Caco-2 (cell line): Measurements from ENCODE around the gene HMGB1. TPM values are rescaled to one million over a fixed set of nuclear protein-coding genes. Genes with fewer than 3 reads are reported as not detected.

Experiments
- BruUV-seq: library from RNA; stranded (reverse); fragments of 400-500 nt; replicated peaks from 2 replicates; lab custom pipeline; 2021; lab: Mats Ljungman, UMichigan
- CTCF ChIA-PET: fragments of 300-600 bp; sonication (Branson Sonifier 250); formaldehyde crosslinking; loops from one replicate; lab custom pipeline; 2022; ENCODE audit warnings: antibody characterized with exemption; lab: Charles Lee
- POLR2A ChIA-PET: fragments of 300-600 bp; sonication (Branson Sonifier 250); formaldehyde crosslinking; loops from one replicate; lab custom pipeline; 2022; ENCODE audit warnings: antibody characterized with exemption; lab: Charles Lee
- DNase-seq, 2 experiments: peaks; one replicate each; pipeline versions ENCODE4 v3.0.0 to v3.0.0-alpha.2; 2020 to 2022
- H3K27me3 ChIP-seq: replicated peaks from 2 replicates; pipeline ENCODE4 v1.6.0; 2011; ENCODE audit warnings: low read length; ENCODE audit not compliant: control insufficient read depth, insufficient read depth
- H3K36me3 ChIP-seq: 2 replicates; pipeline ENCODE4 v1.5.1; 2011; ENCODE audit warnings: low read length; ENCODE audit not compliant: control insufficient read depth, insufficient read depth
- H3K4me1 ChIP-seq: fragments of 250-450 bp; sonication (Bioruptor Pico); 2 replicates; pipeline ENCODE4 v1.5.1; 2020; ENCODE audit warnings: mild to moderate bottlenecking
- H3K4me3 ChIP-seq: 2 replicates; pipeline ENCODE4 v1.5.1; 2011; ENCODE audit warnings: low read depth, mild to moderate bottlenecking, control low read depth, low read length
- H3K9me3 ChIP-seq: fragments of 250-450 bp; sonication (Bioruptor Pico); 2 replicates; pipeline ENCODE4 v1.5.1; 2020; ENCODE audit warnings: mild to moderate bottlenecking, moderate library complexity
- H3K27ac Mint-ChIP-seq: one replicate; pipeline ENCODE4 v1.8.0; 2022; ENCODE audit warnings: mixed read lengths; ENCODE audit not compliant: unreplicated experiment
- H3K27me3 Mint-ChIP-seq: one replicate; pipeline ENCODE4 v1.8.0; 2022; ENCODE audit warnings: mixed read lengths; ENCODE audit not compliant: insufficient read depth, unreplicated experiment
- H3K36me3 Mint-ChIP-seq: one replicate; pipeline ENCODE4 v1.8.0; 2022; ENCODE audit warnings: mild to moderate bottlenecking, mixed read lengths; ENCODE audit not compliant: insufficient read depth, unreplicated experiment
- H3K4me1 Mint-ChIP-seq: one replicate; pipeline ENCODE4 v1.8.0; 2022; ENCODE audit warnings: low read depth, mixed read lengths; ENCODE audit not compliant: unreplicated experiment
- H3K4me3 Mint-ChIP-seq: one replicate; pipeline ENCODE4 v1.8.0; 2022; ENCODE audit warnings: mild to moderate bottlenecking, moderate library complexity, mixed read lengths; ENCODE audit not compliant: unreplicated experiment
- H3K9me3 Mint-ChIP-seq: one replicate; pipeline ENCODE4 v1.8.0; 2022; ENCODE audit warnings: mixed read lengths; ENCODE audit not compliant: unreplicated experiment
- intact Hi-C: fragments of 100-400 bp; cut with micrococcal nuclease; formaldehyde crosslinking; loops from one replicate; pipeline ENCODE4 v1.10.0; 2022; ENCODE audit not compliant: unreplicated experiment
- total RNA-seq: library from RNA; stranded (reverse); gene quantifications from 2 replicates; pipeline ENCODE4 v1.2.3, GENCODE V29; 2022
- TF ChIP-seq, protein P1 (sequence below), 2 experiments: fragments of 200-600 bp in 1 of 2; IDR thresholded peaks; 1 replicate in 1 of 2; 2 replicates in 1 of 2; pipeline versions ENCODE4 v1.5.1 to v1.8.0; 2011 to 2022; ENCODE audit warnings: antibody characterized with exemption in 1 of 2, control low read depth in 1 of 2, inconsistent platforms in 1 of 2, low read depth in 1 of 2, low read length in 1 of 2, mild to moderate bottlenecking in 1 of 2, moderate library complexity in 1 of 2; ENCODE audit not compliant: insufficient read depth in 1 of 2, severe bottlenecking in 1 of 2, unreplicated experiment in 1 of 2

The HMGB1 gene
- total RNA-seq, 1 experiment from 2014 or later = 598 TPM

DNA sequence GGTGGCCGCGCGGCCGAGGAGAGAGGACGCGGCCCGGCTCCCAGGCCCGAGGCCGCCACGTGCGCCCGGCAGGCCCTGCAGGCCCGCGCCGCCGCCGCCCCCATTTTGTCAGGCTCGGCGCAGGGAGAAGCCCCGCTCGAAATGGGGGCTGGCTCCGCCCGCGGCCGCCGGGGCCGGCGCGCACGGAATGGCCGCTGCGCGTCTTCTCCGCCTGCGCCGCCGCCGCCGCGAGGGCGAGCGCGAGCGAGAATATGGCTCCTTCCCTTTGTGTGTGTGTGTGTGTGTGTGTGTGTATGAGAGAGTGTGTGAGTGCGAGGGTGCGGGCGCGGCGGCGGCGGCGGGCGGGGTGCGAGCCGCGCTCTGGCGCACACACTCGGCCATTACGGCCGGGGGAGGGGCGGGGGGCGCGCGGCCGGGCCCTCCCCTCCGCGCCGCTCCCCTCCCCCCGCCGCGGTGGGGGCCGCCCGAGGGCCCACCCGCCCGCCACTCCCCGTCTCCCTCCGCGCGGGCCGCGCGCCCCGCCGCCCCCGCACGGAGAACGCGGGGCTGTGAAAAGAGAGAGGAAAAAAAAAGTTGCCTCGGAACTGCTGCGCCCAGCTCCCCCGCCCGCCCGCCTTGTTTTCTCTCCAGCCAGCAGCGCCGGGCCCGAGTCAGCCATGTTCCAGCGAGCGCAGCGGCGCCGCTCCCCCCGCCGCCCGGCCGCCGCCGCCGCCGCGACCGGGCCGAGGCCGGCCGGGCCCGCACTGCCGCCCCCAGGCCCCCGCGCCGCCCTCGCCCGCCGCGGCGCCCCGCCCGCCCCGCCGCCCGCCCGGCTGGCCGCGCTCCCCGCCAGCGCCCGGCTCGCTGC is 1.0 kb downstream of the HMGB1 start:
- peak; percentile 79 to 82 for DNase-seq
- TF ChIP-seq, protein P1, sequence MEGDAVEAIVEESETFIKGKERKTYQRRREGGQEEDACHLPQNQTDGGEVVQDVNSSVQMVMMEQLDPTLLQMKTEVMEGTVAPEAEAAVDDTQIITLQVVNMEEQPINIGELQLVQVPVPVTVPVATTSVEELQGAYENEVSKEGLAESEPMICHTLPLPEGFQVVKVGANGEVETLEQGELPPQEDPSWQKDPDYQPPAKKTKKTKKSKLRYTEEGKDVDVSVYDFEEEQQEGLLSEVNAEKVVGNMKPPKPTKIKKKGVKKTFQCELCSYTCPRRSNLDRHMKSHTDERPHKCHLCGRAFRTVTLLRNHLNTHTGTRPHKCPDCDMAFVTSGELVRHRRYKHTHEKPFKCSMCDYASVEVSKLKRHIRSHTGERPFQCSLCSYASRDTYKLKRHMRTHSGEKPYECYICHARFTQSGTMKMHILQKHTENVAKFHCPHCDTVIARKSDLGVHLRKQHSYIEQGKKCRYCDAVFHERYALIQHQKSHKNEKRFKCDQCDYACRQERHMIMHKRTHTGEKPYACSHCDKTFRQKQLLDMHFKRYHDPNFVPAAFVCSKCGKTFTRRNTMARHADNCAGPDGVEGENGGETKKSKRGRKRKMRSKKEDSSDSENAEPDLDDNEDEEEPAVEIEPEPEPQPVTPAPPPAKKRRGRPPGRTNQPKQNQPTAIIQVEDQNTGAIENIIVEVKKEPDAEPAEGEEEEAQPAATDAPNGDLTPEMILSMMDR (IDR thresholded peaks at IDR 0.05; ENCODE audit: insufficient read depth in 1 of 2, low read depth in 1 of 2, low read length in 1 of 2, severe bottlenecking in 1 of 2, unreplicated experiment in 1 of 2) = no peak
- Mint-ChIP-seq H3K36me3 (peaks cover 49% of the 10 kb centered on the region), H3K9me3 (no peaks in the 10 kb centered on the region), H3K4me3 (peak overlapping the region; percentile 91), H3K4me1 (no peaks in the 10 kb centered on the region), H3K27ac (peak overlapping the region; percentile 96), H3K27me3 (peaks cover 2% of the 10 kb centered on the region)
- POLR2A ChIA-PET = interaction anchor here (0.6 kb wide), 1 partner anchor 16 kb away, joined by 3 read pairs; no protein-coding TSS in a partner anchor
- no peaks in the 10 kb centered on the region for H3K27me3 ChIP-seq
- peaks cover 1% of the 10 kb centered on the region; the same call in 1 of the 2 replicates for H3K36me3 ChIP-seq
- CTCF ChIA-PET = no interaction called here
- peak overlapping the region; percentile 52 for H3K4me3 ChIP-seq
- intact Hi-C loops = loop anchor here (5.0 to 10.0 kb wide), 4 partner anchors 42 to 340 kb away; partner anchors contain the start of genes KATNAL1 and UBE2L5
- H3K4me1 ChIP-seq = peaks cover 12% of the 10 kb centered on the region
- no peaks in the 10 kb centered on the region for H3K9me3 ChIP-seq
- no TSS peak for BruUV-seq

GRCh38 chr13:30463787-30464495 is 1.8 kb downstream of the HMGB1 start:
- peak overlapping the region; percentile 96 for H3K27ac Mint-ChIP-seq
- no TSS peak for BruUV-seq
- no peaks in the 10 kb centered on the region for H3K9me3 Mint-ChIP-seq
- DNase-seq = no peak
- peaks cover 12% of the 10 kb centered on the region for H3K4me1 ChIP-seq
- ChIA-PET CTCF (no interaction called here), POLR2A (interaction anchor here (0.5 kb wide), 1 partner anchor 502 kb away, joined by 3 read pairs; no protein-coding TSS in a partner anchor)
- H3K4me3 ChIP-seq = peak overlapping the region; percentile 52
- H3K4me3 Mint-ChIP-seq = peak overlapping the region; percentile 91
- peaks cover 57% of the 10 kb centered on the region for H3K36me3 Mint-ChIP-seq
- TF ChIP-seq, protein P1 (IDR thresholded peaks at IDR 0.05; ENCODE audit: insufficient read depth in 1 of 2, low read depth in 1 of 2, low read length in 1 of 2, severe bottlenecking in 1 of 2, unreplicated experiment in 1 of 2) = no peak
- no peaks in the 10 kb centered on the region for H3K27me3 ChIP-seq
- H3K9me3 ChIP-seq = no peaks in the 10 kb centered on the region
- intact Hi-C loops = loop anchor here (10.0 kb wide), 2 partner anchors 159 to 341 kb away; partner anchors contain the start of gene KATNAL1
- peaks cover 2% of the 10 kb centered on the region for H3K27me3 Mint-ChIP-seq
- no peaks in the 10 kb centered on the region for H3K4me1 Mint-ChIP-seq
- peaks cover 1% of the 10 kb centered on the region; the same call in 1 of the 2 replicates for H3K36me3 ChIP-seq
